Neural cell (in vitro differentiated cells): ENCODE results near the gene PLEKHA5. TPM values are rescaled to one million over a fixed set of nuclear protein-coding genes. Genes with fewer than 3 reads are reported as not detected.

ENCODE experiments used
- H2AFZ ChIP-seq: fragments of 200-600, 300-800 bp; sonication (generic), shearing (Covaris generic); 2 replicates; pipeline ENCODE4 v1.6.0; 2014; ENCODE audit warnings: low read depth, mild to moderate bottlenecking, antibody characterized with exemption, low read length, moderate library complexity
- H3F3A ChIP-seq: fragments of 200-600 bp; shearing (Covaris generic); 2 replicates; pipeline ENCODE4 v1.6.1; 2016; ENCODE audit warnings: mild to moderate bottlenecking, moderate library complexity, mixed read lengths, antibody characterized with exemption, low read length; ENCODE audit not compliant: insufficient read depth, poor library complexity, severe bottlenecking
- H3K27ac ChIP-seq: fragments of 200-600, 300-800 bp; sonication (generic), shearing (Covaris generic); 2 replicates; pipeline ENCODE4 v1.5.1; 2014; ENCODE audit warnings: mild to moderate bottlenecking, low read length, moderate library complexity
- H3K27me3 ChIP-seq: fragments of 300-800, 200-600 bp; sonication (generic), shearing (Covaris generic); 2 replicates; pipeline ENCODE4 v1.6.0; 2014; ENCODE audit warnings: mild to moderate bottlenecking, low read depth, low read length, moderate library complexity; ENCODE audit not compliant: insufficient read depth
- H3K36me3 ChIP-seq: fragments of 300-800, 200-600 bp; sonication (generic), shearing (Covaris generic); 2 replicates; pipeline ENCODE4 v1.5.1; 2014; ENCODE audit warnings: mild to moderate bottlenecking, antibody characterized with exemption, low read length, moderate library complexity; ENCODE audit not compliant: insufficient read depth
- H3K4me2 ChIP-seq: fragments of 300-800, 200-600 bp; sonication (generic), shearing (Covaris generic); 2 replicates; pipeline ENCODE4 v1.6.0; 2014; ENCODE audit warnings: mild to moderate bottlenecking, low read length
- H3K4me3 ChIP-seq: fragments of 300-800, 200-600 bp; sonication (generic), shearing (Covaris generic); 2 replicates; pipeline ENCODE4 v1.5.1; 2014; ENCODE audit warnings: mild to moderate bottlenecking, low read length, moderate library complexity
- H3K79me2 ChIP-seq: fragments of 200-600 bp; shearing (Covaris generic); replicated peaks from 2 replicates; pipeline ENCODE4 v1.6.0; 2014; ENCODE audit warnings: mild to moderate bottlenecking, low read length, moderate library complexity; ENCODE audit not compliant: insufficient read depth
- H3K9ac ChIP-seq: fragments of 300-800, 200-600 bp; sonication (generic), shearing (Covaris generic); 2 replicates; pipeline ENCODE4 v1.6.1; 2016; ENCODE audit warnings: mild to moderate bottlenecking, low read length, mixed read lengths
- H3K9me2 ChIP-seq: fragments of 200-600 bp; shearing (Covaris generic); 2 replicates; pipeline ENCODE4 v1.6.1; 2016; ENCODE audit warnings: mild to moderate bottlenecking, low read length, mixed read lengths; ENCODE audit not compliant: insufficient read depth
- H3K9me3 ChIP-seq: fragments of 200-600, 300-800 bp; sonication (generic), shearing (Covaris generic); 2 replicates; pipeline ENCODE4 v1.6.1; 2016; ENCODE audit warnings: mild to moderate bottlenecking, mixed run types, low read length, moderate library complexity, mixed read lengths
- H4K20me1 ChIP-seq: fragments of 200-600 bp; shearing (Covaris generic); 2 replicates; pipeline ENCODE4 v1.6.1; 2016; ENCODE audit warnings: mild to moderate bottlenecking, mixed run types; ENCODE audit not compliant: insufficient read depth
- EP300 ChIP-seq: fragments of 450-650 bp; conservative IDR thresholded peaks from 2 replicates; pipeline ENCODE4 v1.6.1; 2014; ENCODE audit warnings: antibody characterized with exemption, mild to moderate bottlenecking, moderate library complexity; ENCODE audit not compliant: poor library complexity, severe bottlenecking
- EZH2 ChIP-seq: fragments of 200-600, 300-800 bp; shearing (Covaris generic), sonication (generic); IDR thresholded peaks from 2 replicates; pipeline ENCODE4 v1.6.1; 2014; ENCODE audit warnings: antibody characterized with exemption, low read length, borderline replicate concordance, mild to moderate bottlenecking; ENCODE audit not compliant: insufficient read depth, poor library complexity, severe bottlenecking
- MXI1 ChIP-seq: fragments of 450-650 bp; conservative IDR thresholded peaks from 2 replicates; pipeline ENCODE4 v1.6.1; 2014; ENCODE audit warnings: antibody characterized with exemption, mild to moderate bottlenecking; ENCODE audit not compliant: poor library complexity, severe bottlenecking
- POLR2AphosphoS5 ChIP-seq: IDR thresholded peaks from 2 replicates; pipeline ENCODE4 v1.6.1; 2012
- RAD21 ChIP-seq: fragments of 450-650 bp; conservative IDR thresholded peaks from 2 replicates; pipeline ENCODE4 v1.6.1; 2014; ENCODE audit warnings: antibody characterized with exemption, mild to moderate bottlenecking, moderate library complexity
- SMC3 ChIP-seq: fragments of 450-650 bp; conservative IDR thresholded peaks from 2 replicates; pipeline ENCODE4 v1.6.1; 2014; ENCODE audit warnings: antibody characterized with exemption, mild to moderate bottlenecking, moderate library complexity; ENCODE audit not compliant: poor library complexity
- TAF1 ChIP-seq: IDR thresholded peaks from 2 replicates; pipeline ENCODE4 v1.6.1; 2012; ENCODE audit warnings: low read depth
- polyA plus RNA-seq: library from polyadenylated mRNA; depleted of rRNA; stranded (reverse); fragments of >200 nt; gene quantifications from 2 replicates; pipeline ENCODE4 v1.2.3, GENCODE V29; 2014
- TF ChIP-seq, protein P1 (sequence below): IDR thresholded peaks from 2 replicates; pipeline ENCODE4 v1.6.1; 2012; ENCODE audit warnings: borderline replicate concordance
- TF ChIP-seq, protein P2 (sequence below): fragments of 450-650 bp; IDR thresholded peaks from 2 replicates; pipeline ENCODE4 v1.5.1; 2014; ENCODE audit warnings: antibody characterized with exemption, mild to moderate bottlenecking, moderate library complexity; ENCODE audit not compliant: poor library complexity, severe bottlenecking

Gene PLEKHA5
- polyA plus RNA-seq, 1 donor from 2014 or later, result 130 TPM

DNA sequence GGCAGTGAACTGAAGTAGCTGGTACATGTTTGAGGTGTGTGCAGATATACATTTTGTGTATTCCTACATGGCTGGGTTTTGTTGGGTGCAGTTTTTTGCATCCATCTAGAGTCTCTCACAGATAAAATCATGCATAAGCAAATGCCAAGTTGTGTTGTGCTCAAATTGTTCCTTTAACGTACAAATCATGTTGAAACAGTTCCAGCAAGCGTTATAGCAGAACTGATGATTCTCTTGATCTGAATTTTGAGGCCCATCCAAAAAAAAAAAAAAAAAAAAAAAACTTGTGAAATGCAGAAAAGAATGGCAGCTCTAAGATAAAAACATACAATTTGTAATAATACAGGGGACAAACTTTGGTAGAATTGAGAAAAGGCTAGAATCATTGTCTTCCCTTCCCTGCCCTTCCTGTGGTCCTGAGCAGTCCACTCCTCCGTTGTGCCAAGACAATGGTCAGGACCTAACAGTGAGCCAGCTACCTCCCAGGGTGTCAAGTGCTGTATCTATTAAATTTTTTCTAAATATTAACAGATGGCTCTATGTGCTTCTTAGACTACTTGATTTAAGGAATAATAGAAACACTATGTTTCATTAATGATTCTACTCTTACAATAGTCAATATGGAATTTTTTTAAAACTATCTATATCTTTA lies 122.1 kb downstream of the PLEKHA5 start:
- Histone ChIP-seq H3K79me2 (peaks cover 15% of the 10 kb centered on the region), H3K4me3 (no peak overlapping the region), H4K20me1 (no peaks in the 10 kb centered on the region), H3K36me3 (no peaks in the 10 kb centered on the region), H3K9me2 (no peaks in the 10 kb centered on the region), H3K4me2 (no peak overlapping the region), H3K27ac (no peak overlapping the region), H3K9me3 (no peaks in the 10 kb centered on the region), H3F3A (no peaks in the 10 kb centered on the region), H3K9ac (no peak overlapping the region), H3K27me3 (no peaks in the 10 kb centered on the region), H2AFZ (no peak overlapping the region)
- TF ChIP-seq, protein P1, sequence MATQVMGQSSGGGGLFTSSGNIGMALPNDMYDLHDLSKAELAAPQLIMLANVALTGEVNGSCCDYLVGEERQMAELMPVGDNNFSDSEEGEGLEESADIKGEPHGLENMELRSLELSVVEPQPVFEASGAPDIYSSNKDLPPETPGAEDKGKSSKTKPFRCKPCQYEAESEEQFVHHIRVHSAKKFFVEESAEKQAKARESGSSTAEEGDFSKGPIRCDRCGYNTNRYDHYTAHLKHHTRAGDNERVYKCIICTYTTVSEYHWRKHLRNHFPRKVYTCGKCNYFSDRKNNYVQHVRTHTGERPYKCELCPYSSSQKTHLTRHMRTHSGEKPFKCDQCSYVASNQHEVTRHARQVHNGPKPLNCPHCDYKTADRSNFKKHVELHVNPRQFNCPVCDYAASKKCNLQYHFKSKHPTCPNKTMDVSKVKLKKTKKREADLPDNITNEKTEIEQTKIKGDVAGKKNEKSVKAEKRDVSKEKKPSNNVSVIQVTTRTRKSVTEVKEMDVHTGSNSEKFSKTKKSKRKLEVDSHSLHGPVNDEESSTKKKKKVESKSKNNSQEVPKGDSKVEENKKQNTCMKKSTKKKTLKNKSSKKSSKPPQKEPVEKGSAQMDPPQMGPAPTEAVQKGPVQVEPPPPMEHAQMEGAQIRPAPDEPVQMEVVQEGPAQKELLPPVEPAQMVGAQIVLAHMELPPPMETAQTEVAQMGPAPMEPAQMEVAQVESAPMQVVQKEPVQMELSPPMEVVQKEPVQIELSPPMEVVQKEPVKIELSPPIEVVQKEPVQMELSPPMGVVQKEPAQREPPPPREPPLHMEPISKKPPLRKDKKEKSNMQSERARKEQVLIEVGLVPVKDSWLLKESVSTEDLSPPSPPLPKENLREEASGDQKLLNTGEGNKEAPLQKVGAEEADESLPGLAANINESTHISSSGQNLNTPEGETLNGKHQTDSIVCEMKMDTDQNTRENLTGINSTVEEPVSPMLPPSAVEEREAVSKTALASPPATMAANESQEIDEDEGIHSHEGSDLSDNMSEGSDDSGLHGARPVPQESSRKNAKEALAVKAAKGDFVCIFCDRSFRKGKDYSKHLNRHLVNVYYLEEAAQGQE, result no peak
- TF ChIP-seq SMC3, result no peak
- TF ChIP-seq TAF1, result no peak
- no peak for TF ChIP-seq POLR2AphosphoS5
- TF ChIP-seq EZH2, result no peak
- no peak for TF ChIP-seq RAD21
- TF ChIP-seq, protein P2, sequence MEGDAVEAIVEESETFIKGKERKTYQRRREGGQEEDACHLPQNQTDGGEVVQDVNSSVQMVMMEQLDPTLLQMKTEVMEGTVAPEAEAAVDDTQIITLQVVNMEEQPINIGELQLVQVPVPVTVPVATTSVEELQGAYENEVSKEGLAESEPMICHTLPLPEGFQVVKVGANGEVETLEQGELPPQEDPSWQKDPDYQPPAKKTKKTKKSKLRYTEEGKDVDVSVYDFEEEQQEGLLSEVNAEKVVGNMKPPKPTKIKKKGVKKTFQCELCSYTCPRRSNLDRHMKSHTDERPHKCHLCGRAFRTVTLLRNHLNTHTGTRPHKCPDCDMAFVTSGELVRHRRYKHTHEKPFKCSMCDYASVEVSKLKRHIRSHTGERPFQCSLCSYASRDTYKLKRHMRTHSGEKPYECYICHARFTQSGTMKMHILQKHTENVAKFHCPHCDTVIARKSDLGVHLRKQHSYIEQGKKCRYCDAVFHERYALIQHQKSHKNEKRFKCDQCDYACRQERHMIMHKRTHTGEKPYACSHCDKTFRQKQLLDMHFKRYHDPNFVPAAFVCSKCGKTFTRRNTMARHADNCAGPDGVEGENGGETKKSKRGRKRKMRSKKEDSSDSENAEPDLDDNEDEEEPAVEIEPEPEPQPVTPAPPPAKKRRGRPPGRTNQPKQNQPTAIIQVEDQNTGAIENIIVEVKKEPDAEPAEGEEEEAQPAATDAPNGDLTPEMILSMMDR, result no peak
- no peak for TF ChIP-seq EP300
- no peak for TF ChIP-seq MXI1

DNA sequence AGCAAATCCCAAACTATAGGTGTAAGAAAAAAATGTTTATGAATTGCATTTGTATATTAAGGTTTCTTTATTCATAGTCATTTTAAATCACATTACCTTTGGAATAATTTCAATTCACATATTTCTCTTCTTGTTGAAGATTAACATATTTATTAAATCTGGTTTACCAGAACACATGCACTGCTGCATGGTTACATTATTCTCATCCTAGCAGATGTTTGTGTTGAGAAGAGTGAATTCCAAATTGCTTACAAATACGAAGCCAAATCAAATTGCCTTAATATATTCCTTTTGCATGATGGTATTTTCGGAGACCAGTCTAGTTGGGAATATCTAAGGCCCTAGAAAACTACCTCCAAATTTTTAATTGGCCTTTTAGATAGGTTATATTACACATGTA lies 130.6 kb downstream of the PLEKHA5 start:
- TF ChIP-seq MXI1 (no peak), POLR2AphosphoS5 (no peak), EP300 (no peak), RAD21 (no peak), TAF1 (no peak), SMC3 (no peak), EZH2 (no peak)
- TF ChIP-seq, protein P2, result no peak
- TF ChIP-seq, protein P1, result no peak
- Histone ChIP-seq H3K79me2 (no peaks in the 10 kb centered on the region), H2AFZ (no peak overlapping the region), H3K4me3 (no peak overlapping the region), H3K4me2 (no peak overlapping the region), H3F3A (no peaks in the 10 kb centered on the region), H3K9me2 (no peaks in the 10 kb centered on the region), H3K9me3 (no peaks in the 10 kb centered on the region), H4K20me1 (no peaks in the 10 kb centered on the region), H3K9ac (no peak overlapping the region), H3K27ac (no peak overlapping the region), H3K27me3 (no peaks in the 10 kb centered on the region), H3K36me3 (no peaks in the 10 kb centered on the region)
